Embryonic facial prominence (tissue), 1 donor: ENCODE measurements around the gene ZNF502.
A peak's percentile ranks its signal among the peaks of the same experiment; 100 is the strongest.
"Not testable (repeated sequence)": the region's sequence is repeated elsewhere in the genome, so short reads cannot be mapped to it uniquely, and the experiment has no call there.

Source experiments
- DNase-seq: peaks from one replicate; pipeline ENCODE4 v3.0.0-alpha.2; 2016; ENCODE audit errors: extremely low spot score

ZNF502 gene

GRCh38 chr3:44712455-44713075 lies at the start of gene ZNF502:
ZNF502 (plus strand) TSS chr3:44712660; CDS start chr3:44720262, 7,602 bp downstream.
- DNase-seq = peak; percentile 93

GRCh38 chr3:44665173-44665572 lies 47.3 kb upstream of the ZNF502 start:
- DNase-seq = no peak

GRCh38 chr3:44666346-44666745 lies 46.1 kb upstream of the ZNF502 start:
- no peak for DNase-seq

DNA sequence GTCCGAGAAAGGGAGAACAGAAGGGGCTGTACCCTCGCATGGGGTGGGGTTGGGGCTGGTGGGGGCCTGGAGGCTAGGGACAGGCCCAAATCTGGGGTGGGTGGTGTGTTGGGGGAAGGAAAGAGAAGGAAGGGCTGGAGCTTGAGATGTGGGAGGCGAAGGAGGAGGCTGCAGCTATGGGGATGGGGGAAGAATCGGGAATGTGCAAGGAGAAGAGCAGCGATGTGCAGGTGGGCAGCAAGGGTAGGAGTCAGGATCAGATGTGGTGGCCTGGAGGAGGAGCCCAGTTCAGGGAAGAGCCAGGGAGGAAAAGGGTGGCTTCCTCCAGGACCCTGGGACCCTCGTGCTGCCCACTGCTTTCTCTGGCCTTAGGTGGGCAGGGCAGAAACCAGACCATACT lies 42.7 kb upstream of the ZNF502 start:
- no peak for DNase-seq

GRCh38 chr3:44673466-44673865 lies 39.0 kb upstream of the ZNF502 start:
- DNase-seq = not testable (repeated sequence)

GRCh38 chr3:44674211-44674610 lies 38.2 kb upstream of the ZNF502 start:
- no peak for DNase-seq

DNA sequence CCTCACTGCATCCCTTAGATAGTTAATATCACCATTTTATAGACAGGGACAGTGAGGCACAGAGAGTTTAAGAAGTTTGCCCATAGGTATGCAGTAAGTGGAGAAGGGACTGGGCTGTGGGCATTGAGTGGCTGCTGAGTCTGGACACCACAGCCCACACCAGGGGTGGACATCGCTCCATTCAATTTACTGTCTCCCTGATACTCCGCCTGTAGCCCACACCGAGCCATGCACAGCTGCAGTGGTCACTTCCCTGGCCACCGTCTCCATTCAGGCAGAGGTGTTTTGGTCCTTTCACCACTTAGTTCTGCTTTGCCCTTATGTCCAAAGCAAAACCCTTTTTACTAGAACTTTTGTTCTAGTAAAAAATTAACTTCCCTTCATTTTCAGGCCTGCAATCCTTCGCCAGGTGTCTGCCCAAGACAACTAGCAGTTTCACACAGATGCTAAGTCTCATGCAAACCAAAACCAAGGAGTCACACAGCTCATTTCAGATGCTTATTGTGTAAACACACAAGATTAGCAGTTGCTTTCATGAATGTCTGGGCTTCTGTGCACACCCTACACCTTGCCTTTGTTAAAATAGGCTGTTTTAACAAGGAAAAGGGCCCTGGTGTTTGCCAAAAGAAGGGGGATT lies 33.9 kb upstream of the ZNF502 start:
- no peak for DNase-seq

GRCh38 chr3:44680921-44681455 lies 31.5 kb upstream of the ZNF502 start:
- DNase-seq = no peak

DNA sequence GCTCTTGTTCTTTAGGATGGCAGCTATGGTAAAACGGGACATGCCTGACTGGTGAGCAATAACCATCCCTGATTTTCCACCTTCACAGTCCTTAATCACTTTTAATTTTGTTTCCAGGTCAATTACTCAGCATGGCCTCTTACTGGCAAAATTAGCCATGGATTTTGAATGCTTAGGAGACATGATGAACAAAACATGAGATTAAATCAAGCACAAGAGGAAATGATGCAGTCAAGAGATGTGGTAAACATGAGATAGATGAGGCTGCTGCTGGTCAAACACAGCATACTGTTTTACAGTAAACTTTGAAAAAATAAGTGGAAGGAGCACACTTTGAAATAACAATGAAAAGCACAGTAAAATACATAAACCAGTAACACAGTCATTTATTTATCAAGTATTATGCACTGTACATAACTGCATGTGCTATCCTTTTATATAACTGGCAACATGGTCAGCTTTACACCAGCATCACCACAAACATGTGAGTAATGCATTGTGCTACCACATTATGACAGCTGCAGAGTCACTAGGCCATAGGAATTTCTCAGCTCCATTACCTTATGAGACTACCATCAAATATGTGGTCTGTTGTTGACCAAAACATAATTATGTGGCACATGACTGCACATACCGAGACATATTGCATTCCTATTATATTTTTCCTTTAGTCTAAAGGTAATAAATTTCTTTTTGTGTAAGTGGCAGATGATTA lies 30.1 kb upstream of the ZNF502 start:
- no peak for DNase-seq

- DNase-seq = peak; percentile 49
Observed at GRCh38 chr3:44685128-44685800, 27.2 kb upstream of the ZNF502 start.

- no peak for DNase-seq
Observed at GRCh38 chr3:44687898-44688297, 24.6 kb upstream of the ZNF502 start.

DNA sequence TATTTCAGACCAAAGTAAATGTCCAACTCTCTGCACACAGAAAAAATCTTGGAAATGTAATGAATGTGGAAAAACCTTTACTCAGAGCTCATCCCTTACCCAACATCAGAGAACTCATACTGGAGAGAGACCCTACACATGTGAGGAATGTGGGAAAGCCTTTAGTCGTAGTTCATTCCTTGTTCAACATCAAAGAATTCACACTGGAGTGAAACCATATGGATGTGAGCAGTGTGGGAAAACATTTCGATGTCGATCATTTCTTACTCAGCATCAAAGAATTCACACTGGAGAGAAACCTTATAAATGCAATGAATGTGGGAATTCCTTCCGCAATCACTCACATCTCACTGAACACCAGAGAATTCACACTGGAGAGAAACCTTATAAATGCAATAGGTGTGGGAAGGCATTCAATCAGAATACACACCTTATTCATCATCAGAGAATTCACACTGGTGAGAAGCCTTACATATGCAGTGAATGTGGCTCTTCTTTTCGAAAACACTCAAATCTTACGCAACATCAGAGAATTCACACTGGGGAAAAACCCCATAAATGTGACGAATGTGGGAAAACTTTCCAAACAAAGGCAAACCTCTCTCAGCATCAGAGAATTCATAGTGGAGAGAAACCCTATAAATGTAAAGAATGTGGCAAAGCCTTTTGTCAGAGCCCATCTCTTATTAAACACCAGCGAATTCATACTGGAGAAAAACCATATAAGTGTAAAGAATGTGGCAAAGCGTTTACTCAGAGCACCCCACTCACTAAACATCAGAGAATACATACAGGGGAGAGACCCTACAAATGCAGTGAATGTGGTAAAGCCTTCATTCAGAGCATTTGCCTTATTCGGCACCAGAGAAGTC lies 9.0 kb downstream of the ZNF502 start:
- no peak for DNase-seq

DNA sequence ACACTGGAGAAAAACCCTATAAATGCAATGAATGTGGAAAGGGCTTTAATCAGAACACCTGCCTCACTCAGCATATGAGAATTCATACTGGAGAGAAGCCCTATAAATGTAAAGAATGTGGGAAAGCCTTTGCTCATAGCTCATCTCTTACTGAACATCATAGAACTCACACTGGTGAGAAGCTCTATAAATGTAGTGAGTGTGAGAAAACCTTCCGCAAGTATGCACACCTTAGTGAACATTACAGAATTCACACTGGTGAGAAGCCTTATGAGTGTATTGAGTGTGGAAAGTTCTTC lies 9.6 kb downstream of the ZNF502 start:
- no peak for DNase-seq

- DNase-seq = peak; percentile 81
Observed at GRCh38 chr3:44729384-44729910, 17.0 kb downstream of the ZNF502 start, which contains the start of gene ZNF501. ZNF501 (plus strand) TSS chr3:44729635; CDS start chr3:44734422, 4,787 bp downstream.

- no peak for DNase-seq
Observed at GRCh38 chr3:44734646-44735168, 22.2 kb downstream of the ZNF502 start.

GRCh38 chr3:44761101-44761423 lies 48.6 kb downstream of the ZNF502 start:
- DNase-seq = no peak

DNA sequence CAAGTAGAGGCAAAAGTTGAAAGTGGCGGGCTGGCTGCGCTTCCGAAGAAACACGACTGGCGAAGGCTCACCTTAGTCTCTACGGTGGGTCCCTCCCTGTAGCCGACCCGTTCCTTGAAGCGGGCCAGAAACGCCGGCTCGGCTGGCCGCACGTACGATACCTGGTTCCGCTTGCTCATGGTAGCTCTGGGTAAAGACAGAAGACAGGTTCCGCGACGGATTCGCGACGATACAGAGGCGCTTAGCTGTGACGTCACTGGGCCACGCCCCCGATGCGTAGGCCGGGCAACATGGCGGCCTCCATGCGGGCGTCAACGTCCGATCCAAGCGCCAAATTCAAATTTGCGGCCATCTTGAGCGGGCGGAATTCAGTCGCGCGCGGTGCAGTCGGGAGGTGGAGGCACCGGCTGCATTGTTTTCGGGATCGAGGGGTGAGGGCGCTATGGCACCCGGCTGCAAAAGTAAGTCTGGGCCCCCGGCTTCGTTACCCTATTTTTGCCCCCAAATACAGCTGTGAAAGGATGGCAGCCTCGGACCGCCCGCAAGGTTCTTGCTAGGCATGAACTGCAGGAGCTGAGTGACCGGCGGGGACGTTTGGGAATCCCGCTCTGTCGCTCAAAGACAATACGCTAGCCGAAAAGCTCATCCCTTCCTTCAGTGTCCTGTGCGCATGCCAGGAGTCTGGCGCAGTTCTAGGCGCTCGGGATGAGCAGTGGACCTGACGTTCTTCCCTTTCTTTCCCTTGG lies 49.1 kb downstream of the ZNF502 start, which contains the start of the genes KIAA1143 and KIF15:
KIAA1143 (minus strand) TSS at position 196 of the 746 bp plus-strand sequence; CDS start at position 179, 17 bp downstream.
KIF15 (plus strand) TSS at position 371 of the 746 bp plus-strand sequence; CDS start at position 443, 72 bp downstream.
- peak; percentile 93 for DNase-seq

DNA sequence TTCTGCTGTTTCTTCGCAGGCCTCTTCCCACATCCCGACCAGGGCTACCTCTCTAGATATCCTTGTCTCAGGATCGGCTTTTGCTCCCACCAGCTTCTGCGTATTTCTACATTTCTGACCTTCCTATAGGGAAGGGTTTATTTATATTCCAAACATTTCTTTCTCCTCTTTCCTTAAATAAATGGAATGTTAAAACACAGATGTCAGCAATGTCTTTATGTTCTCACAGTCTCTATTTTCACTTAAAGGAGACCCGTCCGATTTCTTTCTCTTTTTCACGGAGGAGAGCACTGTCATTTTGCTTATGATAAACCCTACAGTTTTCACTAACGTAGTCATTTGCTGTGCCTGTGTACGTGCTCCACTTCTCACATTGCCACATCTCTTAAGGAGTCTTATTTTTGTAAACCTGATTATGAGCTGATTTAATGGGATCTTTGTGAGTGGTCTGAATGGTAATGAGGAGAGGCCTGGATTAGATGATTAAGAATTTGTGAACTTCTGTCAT lies 49.8 kb downstream of the ZNF502 start:
- no peak for DNase-seq

DNA sequence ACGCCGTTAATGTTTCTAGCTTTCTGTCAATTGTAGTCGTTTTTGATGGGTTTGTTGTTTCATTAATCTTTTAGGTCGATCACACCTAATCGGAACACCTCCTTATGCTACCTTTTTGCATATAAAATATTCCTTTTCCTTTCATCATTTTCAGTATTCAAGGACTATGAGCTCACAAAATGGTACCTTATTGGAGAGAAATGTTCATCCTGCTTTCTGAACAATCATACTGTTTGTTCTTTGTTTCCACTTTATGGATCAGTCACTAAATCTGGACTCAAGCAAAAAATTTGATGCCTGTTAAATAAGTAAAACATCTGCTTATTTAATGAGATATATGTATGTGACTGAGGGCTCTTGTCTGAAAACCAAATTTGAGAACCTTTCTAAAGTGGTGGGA lies 50.2 kb downstream of the ZNF502 start:
- no peak for DNase-seq

DNA sequence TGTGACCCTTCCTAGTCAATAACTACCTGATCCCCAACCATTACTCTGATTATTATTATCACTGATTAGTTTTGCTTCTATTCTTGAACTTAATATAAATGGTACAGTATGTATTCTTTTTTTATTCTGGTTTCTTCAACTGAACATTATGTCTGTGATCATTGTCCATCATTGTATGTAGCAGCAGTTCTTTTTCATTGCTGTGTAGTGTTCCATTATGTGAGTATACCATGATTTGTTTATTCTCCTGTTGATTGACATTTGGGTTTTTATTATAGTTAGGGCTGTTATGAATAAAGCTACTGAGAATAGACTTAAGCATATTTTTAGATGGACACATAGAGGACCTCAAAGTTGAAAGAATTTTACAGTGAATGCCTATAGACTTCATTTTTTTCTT lies 51.8 kb downstream of the ZNF502 start:
- no peak for DNase-seq
